HG02870 (cell line): ENCODE results near the gene ZSWIM4.
"Not testable (repeated sequence)": the region's sequence is repeated elsewhere in the genome, so short reads cannot be mapped to it uniquely, and the experiment has no call there.

Experiments used
- ATAC-seq: cut with Tn5 transposase; IDR thresholded peaks from one replicate; pipeline ENCODE4 v1.9.1; 2021; ENCODE audit warnings: mild to moderate bottlenecking, moderate library complexity; ENCODE audit not compliant: unreplicated experiment

ZSWIM4 gene

DNA sequence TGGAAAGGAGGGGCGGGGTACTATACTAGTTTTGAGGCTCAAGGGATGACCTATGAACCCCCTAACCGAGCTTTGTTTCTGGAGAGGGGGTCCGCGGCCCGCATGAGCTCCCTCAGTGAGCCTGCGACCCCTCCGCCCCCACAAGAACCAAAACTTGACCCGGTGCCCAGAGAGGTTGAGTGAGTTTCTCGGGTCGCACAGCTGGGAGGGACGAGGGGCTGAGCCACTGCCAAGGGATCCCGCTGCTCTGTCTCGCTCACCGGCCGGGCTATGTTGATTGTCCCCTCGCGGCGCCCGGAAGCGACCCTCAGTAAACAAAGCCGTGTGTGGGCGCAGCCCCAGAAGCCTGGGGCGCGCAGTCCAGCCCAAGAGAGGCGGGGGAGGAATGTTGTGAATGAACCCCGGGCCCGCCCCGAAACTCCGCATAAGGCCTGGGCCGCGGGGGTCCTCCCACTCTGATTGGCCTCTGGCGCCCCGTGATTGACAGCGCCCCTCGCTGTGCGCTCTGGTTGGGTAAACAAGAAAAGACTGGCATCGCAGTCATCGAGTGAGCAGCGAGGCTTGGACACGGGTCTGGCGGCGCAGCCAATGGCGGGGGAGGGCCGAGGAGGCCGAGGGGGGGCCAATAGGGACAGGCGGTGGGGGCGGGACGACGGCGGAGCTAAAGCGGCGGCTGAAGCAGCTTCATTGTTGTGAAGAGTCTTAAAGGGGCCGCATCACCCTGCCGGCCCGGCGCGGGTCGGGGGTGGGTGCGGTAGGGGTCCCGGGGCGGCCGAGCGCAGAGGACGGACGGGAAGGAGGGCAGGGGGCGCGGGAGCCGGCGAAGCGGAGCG is at the start of gene ZSWIM4:
Gene ZSWIM4 (plus strand): TSS at position 687 of the 833 bp plus-strand sequence. CDS start 206 bp downstream, outside the sequence.
- ATAC-seq, result peak; percentile 92

DNA sequence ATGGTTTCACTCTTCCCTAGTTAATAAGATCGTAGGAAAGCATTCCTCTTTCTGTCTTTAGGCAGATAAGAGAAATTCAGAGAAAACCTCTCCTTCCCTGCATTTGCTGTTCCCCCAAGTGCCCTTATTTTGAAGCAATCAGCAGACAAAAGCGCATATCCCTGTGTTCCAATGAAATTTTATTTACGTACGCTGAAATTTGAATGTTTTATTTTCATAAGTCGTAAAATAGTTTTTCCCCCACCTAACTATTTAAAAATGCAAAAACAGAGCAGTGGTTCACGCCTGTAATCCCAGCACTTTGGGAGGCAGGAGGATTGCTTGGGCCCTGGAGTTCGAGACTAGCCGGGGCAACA is 48.2 kb upstream of the ZSWIM4 start:
- ATAC-seq, result no peak

DNA sequence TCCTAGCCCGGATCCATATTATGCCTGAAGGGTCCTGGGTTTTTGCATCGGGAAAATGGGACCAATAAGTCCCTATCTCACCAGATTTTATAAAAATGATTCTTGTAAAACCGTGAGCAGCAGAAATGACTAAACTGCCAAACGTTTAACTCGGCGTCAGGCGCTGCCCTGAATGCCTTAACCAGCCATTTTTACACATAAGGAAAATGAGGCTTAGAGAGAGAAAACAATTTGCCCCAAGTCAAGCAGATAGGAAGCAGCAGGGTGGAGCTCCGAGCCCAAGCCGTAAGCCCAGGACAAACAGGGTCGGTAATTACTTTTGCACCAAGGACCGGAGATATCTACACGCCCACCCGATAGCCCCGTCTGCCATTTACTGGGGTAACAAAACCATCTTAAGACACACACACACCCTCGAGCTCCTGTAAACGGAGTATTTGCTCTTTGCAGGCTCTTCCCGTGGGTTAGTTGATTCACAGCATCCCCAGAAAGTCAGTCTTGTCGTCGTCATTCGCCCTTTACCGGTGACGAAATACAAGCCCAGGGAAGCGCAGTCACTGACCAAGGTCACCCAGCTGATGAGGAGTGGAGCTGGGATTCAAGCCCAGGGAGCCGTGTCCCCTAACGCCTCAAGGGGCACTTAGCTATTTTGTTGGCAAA is 46.9 kb upstream of the ZSWIM4 start:
- no peak for ATAC-seq

DNA sequence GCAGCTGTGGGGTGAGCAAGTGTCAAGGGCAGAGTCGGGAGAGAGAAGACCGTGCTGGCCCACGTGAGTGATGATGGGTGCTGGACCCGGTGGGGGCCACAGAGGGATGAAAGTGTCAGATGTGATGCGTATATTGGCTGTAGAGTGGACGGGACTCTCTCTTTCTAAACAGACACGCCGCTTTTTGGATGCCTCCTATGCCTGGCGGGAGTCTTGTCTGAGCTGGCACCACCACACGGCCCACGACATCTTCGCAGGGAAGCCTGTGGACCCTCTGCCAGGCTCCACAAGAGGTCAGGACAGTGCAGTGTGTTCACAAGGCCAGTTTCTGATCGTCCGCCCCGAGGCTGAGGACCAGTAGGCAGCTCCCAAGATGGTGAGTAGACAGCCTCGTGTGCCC is 43.8 kb upstream of the ZSWIM4 start:
- no peak for ATAC-seq

DNA sequence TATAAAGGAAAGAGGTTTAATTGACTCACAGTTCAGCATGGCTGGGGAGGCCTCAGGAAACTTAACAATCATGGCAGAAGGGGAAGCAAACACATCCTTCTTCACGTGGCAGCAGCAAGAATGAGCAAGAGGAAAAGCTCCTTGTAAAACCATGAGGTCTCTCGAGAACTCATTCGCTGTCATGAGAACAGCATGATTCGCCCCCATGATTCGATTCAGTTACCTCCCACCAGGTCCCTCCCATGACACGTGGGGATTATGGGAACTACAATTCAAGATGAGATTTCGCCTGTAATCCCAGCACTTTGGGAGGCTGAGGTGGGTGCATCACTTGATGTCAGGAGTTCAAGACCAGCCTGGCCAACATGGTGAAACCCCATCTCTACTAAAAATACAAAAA is 41.6 kb upstream of the ZSWIM4 start:
- not testable (repeated sequence) for ATAC-seq

DNA sequence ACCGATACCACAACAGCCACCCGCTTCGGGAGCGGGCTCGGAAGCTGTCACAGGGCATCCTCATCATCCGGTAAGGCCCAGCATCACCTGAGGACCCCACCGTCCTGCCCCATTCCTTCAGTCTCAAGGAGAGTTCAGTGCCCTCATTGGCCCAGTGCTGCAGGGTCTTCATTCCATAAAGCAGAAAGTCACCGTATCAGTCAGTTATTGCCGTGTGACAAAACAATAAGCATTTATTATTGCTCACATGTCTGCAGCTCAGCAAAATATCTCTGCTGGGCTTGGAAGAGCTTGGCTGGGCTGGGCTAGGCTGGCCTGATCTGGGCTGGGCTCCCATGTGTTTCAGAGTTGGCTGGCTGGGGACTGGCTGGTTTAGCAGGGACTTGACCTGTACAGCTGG is 39.0 kb upstream of the ZSWIM4 start:
- no peak for ATAC-seq

DNA sequence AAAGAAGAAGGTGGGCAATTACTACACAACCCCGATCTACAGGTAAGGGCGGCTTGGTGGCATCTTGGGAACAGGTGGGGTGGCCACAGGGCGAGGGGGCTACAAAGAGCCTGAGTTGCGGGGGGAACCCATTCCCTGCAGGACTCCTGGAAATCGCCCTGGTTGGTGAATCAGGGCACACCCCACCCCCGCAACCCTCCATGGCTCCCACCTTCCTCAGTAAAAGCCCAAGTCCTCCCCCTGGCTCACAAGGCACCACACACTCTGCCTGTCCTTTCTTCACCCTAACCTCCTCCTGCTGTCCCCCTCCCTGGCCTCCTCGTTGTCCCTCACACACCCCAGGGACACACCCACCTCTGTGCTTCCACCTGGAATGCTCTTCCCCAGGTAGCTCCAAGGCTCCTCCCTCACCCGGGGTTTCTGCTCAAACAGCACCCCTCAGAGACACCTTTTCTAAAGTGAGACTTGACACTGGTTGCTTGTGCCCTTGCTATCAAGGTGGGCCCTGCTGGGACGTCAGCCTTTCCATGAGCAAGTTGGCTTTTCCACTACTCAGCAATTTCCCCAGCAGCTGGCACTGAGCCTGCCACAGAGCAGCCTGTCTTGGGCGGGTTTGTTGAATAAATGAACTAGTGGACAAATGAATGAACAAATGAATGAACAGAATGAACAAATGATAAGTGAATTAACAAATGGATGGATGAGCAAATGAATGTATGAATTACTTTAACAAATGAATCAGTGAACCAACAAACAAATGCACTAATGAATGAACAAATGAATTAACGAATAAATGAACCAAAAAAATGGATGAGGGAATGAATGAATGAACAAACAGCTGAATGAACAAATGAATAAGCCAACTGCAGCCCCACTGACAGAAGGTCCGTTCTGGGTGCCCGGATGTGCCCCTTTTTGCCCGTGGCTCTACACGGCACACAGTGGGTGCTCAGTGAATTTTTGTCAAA is 37.2 kb upstream of the ZSWIM4 start:
- no peak for ATAC-seq

DNA sequence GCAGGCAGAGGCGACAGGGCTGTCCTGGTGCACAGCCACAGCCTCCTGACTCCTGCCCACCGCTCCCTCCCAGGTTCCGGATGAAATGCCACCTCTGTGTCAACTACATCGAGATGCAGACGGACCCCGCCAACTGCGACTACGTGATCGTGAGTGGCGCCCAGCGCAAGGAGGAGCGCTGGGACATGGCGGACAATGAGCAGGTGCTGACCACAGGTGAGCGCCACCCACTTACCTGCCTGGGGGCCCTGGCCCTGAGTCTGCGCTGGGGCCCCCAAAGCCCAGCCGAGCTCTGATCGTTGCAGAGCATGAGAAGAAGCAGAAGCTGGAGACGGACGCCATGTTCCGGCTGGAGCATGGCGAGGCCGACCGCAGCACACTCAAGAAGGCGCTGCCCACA is 36.4 kb upstream of the ZSWIM4 start:
- no peak for ATAC-seq

DNA sequence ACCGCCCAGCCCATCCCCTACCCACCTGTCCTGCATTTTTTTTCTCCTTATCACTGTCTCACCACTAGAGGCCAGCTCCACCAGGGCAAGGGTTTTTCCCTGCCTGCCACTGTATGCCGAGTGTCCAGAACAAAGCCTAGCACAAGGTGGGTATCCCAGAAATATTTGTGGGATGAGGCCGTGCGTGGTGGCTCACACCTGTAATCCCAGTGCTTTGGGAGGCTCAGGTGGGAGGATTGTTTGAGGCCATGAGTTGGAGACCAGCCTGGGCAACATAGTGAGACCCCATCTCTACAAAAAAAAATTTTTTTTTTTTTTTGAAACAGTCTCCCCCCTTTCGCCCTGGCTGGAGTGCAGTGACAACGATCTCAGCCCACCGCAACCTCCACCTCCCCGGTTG is 33.8 kb upstream of the ZSWIM4 start:
- ATAC-seq, result no peak

DNA sequence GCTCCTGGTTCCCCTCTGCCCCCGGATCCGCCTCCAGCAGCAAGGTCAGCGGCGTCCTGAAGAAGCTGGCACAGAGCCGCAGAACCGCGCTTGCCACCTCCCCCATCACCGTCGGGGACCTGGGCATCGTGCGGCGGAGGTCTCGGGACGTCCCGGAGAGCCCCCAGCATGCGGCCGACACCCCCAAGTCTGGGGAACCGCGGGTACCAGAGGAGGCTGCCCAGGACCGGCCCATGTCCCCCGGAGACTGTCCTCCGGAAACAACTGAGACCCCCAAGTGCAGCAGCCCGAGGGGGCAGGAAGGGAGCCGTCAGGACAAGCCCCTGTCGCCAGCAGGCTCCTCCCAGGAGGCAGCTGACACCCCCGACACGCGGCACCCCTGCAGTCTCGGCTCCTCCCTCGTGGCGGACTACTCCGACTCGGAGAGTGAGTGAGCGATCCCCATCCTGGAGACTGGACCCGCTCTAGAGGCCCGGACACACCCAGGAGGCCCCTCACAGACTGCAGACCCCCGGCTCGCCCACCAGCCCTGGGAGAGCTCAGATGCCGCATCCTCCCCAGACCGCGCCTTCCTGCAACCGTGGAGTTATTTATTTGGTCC is 32.5 kb upstream of the ZSWIM4 start:
- ATAC-seq, result no peak

DNA sequence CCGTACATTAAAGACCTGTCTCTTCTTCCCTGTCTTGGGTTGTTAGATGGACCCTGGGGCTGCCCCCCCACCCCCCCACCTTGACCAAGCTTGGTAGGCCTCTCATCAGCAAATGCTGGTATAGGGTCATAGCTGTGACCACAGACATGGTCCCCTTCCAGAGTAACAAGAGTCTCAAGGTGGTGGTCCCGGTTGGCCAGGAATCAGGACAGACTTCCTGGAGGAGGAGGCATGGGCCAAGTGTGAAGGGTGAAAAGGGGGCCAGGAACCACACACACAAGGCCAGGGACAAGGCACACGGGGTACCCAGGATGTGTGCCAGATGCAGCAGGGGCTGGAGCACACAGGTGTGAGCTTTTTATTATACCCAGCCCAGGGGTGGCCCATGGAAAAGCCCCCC is 32.0 kb upstream of the ZSWIM4 start:
- ATAC-seq, result no peak

DNA sequence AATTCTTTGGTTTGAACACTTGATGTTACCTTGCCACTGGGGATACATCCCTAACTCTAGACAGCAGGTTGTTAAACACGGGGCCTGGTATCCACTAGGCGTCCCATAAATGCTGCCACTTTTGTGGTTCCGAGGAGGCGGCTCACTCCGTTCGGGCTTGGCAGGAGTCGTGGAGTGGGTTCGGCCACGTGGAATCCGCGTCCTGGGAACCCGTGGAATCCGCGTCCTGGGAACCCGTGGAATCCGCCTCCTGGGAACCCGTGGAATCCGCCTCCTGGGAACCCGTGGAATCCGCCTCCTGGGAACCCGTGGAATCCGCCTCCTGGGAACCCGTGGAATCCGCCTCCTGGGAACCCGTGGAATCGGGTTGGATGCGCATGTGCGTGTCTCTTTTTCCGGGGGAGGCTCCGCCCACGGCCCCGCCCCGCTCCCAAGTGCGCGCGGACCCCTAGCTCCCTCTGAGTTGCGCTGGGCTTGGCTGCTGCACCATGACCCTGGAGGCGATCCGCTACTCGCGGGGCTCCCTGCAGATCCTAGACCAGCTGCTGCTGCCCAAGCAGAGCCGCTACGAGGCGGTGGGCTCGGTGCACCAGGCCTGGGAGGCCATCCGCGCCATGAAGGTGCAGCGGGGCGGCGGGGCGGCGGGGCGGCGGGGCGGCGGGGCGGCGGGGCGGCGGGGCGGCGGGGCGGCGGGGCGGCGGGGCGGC is 31.0 kb upstream of the ZSWIM4 start, which contains the start of gene MRI1:
Gene MRI1 (plus strand): TSS at position 422 of the 707 bp plus-strand sequence. CDS start 67 bp downstream, at position 489.
- peak; percentile 57 for ATAC-seq

DNA sequence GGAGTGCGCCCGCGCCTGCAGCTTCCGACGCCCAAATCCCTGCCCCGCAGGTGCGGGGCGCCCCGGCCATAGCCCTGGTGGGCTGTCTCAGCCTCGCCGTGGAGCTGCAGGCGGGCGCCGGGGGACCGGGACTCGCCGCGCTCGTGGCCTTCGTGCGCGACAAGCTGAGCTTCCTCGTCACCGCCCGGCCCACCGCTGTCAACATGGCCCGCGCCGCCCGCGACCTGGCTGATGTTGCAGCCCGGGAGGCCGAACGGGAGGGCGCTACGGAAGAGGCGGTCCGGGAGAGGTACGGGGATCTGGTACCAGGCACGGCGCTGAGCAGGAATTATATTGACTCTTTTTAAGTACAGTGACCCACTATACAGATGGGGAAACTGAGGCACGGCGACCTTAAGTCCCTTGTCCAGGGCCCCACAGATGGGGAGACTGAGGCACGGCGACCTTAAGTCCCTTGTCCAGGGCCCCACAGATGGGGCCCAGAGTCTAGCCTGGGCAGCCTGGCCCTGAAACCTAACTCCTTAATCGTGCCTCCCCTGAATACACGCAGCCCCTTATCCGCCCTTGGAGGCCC is 30.3 kb upstream of the ZSWIM4 start:
- ATAC-seq, result peak; percentile 4

DNA sequence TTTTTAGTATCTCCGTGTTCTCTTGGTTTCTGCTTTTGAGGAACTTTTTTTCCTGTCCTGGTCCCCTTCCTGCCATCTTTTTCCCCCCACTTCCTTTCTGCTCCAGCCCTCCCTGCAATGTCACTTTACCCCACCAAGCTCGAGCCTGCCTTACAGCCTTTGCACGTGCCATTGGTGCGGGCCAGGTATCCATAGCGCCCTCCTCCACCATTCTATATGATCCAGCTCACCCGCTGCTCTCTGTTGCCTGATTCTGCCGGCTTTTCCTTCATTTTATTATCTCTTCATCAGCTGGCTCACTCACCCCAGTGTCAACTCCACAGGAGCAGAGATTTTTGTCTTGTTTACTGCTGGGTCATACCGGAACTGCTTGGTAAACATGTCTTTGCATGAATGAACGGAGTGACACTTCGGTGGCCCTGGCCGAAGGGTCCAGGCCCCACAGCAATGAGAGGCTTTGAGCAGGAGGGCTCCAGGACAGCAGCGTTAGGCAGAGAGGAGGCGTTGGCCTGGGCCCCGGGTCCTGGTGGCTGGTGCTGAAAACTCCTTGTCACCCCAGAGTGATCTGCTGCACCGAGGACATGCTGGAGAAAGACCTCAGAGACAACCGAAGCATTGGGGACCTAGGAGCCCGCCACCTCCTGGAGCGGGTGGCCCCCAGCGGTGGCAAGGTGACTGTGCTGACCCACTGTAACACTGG is 29.7 kb upstream of the ZSWIM4 start:
- no peak for ATAC-seq

DNA sequence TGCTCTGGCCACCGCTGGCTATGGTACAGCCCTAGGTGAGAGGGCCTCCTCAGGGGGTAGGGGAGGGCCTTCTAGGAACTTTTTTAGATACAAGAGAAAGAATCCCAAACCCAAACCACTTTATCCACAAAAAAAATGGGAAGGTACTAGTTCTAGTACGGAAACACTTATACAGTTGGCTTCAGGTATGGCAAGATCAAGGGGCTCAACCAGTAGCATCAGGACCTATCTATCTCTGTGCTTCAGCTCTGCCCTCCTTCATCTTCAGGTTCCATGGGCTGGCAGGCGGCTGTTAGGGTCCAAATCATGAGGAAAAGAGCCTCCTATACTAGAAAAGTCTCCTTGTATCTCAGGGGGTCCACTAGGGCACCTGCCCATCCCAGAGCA is 29.2 kb upstream of the ZSWIM4 start:
- no peak for ATAC-seq

DNA sequence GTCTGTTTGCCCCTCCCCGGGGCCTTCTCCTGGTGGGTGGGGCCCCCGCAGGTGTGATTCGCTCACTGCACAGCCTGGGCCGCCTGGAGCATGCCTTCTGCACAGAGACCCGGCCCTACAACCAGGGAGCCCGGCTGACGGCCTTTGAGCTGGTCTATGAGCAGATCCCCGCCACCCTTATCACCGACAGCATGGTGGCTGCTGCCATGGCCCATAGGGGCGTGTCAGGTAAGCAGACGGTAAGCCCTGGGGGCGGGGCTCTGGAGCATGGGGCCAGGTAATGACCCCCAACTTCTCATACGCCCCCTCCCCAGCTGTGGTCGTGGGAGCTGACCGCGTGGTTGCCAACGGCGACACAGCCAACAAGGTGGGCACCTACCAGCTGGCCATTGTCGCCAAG is 26.7 kb upstream of the ZSWIM4 start:
- ATAC-seq, result no peak

DNA sequence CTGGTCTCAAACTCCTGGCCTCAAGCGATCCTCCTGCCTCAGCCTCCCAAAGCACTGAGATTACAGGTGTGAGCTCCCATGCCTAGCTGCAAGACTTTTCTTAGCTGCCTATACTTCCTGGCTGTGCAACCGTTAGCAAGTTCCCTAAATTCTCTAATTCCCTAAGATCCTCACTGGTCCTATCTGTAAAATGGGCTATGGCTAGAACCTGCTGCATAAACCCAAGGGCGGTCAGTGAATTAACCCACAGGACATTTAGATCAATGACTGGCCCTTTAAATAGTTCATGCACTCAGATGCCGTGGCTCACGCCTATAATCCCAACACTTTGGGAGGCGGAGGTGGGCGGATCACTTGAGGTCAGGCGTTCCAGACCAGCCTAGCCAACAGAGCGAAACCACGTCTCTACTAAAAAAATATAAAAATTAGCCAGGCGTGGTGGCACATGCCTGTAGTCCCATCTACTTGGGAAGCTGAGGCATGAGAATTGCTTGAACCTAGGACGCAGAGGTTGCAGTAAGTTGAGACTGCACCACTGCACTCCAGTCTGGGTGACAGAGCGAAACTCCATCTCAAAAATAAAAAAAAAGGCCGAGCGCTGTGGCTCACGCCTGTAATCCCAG is 25.1 kb upstream of the ZSWIM4 start:
- ATAC-seq, result no peak

DNA sequence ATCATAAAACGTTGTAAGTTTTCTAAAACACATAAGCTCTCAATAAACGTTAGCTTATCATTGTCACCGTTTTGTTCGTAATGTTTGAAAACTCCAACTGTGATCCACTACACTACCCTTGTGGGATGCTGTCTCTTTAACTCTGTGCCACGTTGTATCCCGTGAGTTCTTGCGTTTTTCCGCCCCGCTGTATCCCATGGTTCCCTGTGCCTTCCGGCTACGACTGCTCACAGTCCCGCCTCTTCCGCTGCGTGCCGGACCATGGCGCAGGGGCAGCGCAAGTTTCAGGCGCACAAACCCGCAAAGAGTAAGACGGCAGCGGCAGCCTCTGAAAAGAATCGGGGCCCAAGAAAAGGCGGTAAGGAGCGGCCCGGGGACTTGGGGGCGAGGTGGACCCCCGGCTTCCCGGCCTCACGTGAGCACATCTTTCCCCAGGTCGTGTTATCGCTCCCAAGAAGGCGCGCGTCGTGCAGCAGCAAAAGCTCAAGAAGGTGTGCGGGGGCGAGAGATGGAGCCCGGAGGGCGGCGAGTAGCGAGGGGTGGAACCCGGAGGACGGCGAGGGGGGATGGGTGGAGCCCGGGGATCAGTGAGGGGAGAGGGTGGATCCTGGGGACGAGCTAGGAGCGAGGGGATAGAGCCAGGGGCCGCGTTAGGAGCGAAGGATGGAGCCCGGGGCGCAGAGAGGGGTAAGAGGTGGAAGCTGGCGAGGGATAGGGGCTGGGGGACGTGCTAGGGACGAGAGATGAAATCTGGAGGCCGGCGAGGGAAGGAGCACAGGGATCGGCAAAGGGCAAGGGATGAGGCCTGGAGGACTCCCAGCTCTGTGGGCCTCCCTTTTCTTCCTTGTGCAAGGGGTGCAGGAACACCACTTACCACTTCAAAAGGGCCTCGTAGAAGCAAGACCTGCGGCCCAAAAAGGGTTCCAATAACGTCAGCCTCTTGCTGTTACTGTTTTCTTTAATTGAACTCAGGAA is 20.7 kb upstream of the ZSWIM4 start, which contains the start of gene C19orf53:
Gene C19orf53 (plus strand): TSS at position 240 of the 975 bp plus-strand sequence. CDS start 22 bp downstream, at position 262.
- ATAC-seq, result peak; percentile 91
